Endodermal cell (in vitro differentiated cells): ENCODE data around the gene LILRA2. TPM values are rescaled to one million over a fixed set of nuclear protein-coding genes. Genes with fewer than 3 reads are reported as not detected.

ENCODE experiments used
- DNase-seq: peaks from one replicate; pipeline ENCODE4 v3.0.0-alpha.2; 2017
- H3K27ac ChIP-seq: 2 replicates; pipeline ENCODE4 v1.5.1; 2013; ENCODE audit warnings: mild to moderate bottlenecking, low read depth, low read length, moderate library complexity
- H3K27me3 ChIP-seq: 2 replicates; pipeline ENCODE4 v1.6.1; 2013; ENCODE audit warnings: mild to moderate bottlenecking, low read length, moderate library complexity; ENCODE audit not compliant: insufficient read depth, control insufficient read depth, poor library complexity, severe bottlenecking
- H3K36me3 ChIP-seq: 2 replicates; pipeline ENCODE4 v1.7.0; 2013; ENCODE audit warnings: mild to moderate bottlenecking, low read length, moderate library complexity; ENCODE audit not compliant: control insufficient read depth, insufficient read depth
- H3K4me1 ChIP-seq: one replicate; pipeline ENCODE4 v1.7.0; 2013; ENCODE audit warnings: low read length; ENCODE audit not compliant: control insufficient read depth, insufficient read depth
- H3K4me3 ChIP-seq: 2 replicates; pipeline ENCODE4 v1.5.1; 2013; ENCODE audit warnings: mild to moderate bottlenecking, low read length, moderate library complexity
- H3K9ac ChIP-seq: 2 replicates; pipeline ENCODE4 v1.6.1; 2013; ENCODE audit warnings: mild to moderate bottlenecking, low read length, moderate library complexity; ENCODE audit not compliant: poor library complexity, severe bottlenecking; ENCODE audit errors: extremely low read depth
- H3K9me3 ChIP-seq: 2 replicates; pipeline ENCODE4 v1.6.1; 2013; ENCODE audit warnings: mild to moderate bottlenecking, low read length, moderate library complexity; ENCODE audit not compliant: control insufficient read depth
- H3K27ac Mint-ChIP-seq: 2 replicates; pipeline ENCODE4 v1.8.0; 2020; ENCODE audit warnings: mixed read lengths
- H3K27me3 Mint-ChIP-seq: 2 replicates; pipeline ENCODE4 v1.8.0; 2021; ENCODE audit warnings: mild to moderate bottlenecking, mixed read lengths; ENCODE audit not compliant: insufficient read depth
- H3K36me3 Mint-ChIP-seq: 2 replicates; pipeline ENCODE4 v1.8.0; 2020; ENCODE audit warnings: low read depth, mixed read lengths
- H3K4me1 Mint-ChIP-seq: 2 replicates; pipeline ENCODE4 v1.8.0; 2020; ENCODE audit warnings: mixed read lengths
- H3K4me3 Mint-ChIP-seq: 2 replicates; pipeline ENCODE4 v1.8.0; 2020; ENCODE audit warnings: mild to moderate bottlenecking, moderate library complexity, mixed read lengths
- H3K9me3 Mint-ChIP-seq: 2 replicates; pipeline ENCODE4 v1.8.0; 2020; ENCODE audit warnings: mild to moderate bottlenecking, mixed read lengths
- CTCF ChIP-seq: fragments of 200-600 bp; sonication (generic); conservative IDR thresholded peaks from 2 replicates; pipeline ENCODE4 v1.5.0; 2021; ENCODE audit warnings: antibody characterized with exemption, mild to moderate bottlenecking
- WGBS, 2 experiments: methylation state at CpG; one replicate each; pipeline versions ENCODE4 v1.1.5 to v1.1.7; 2013; ENCODE audit warnings: missing lambda C conversion rate in 2 of 2, mixed read lengths in 1 of 2; ENCODE audit not compliant: insufficient coverage in 1 of 2, insufficient read length in 1 of 2; 5-methylcytosine and 5-hydroxymethylcytosine counted together
- long read RNA-seq, 4 experiments: library from polyadenylated mRNA in 2 of 4; library from RNA in 1 of 4; library from capped mRNA in 1 of 4; stranded (forward) in 3 of 4; unstranded in 1 of 4; transcript quantifications; one replicate each; pipeline ENCODE4 v2.0.0, GENCODE V29; 2020 to 2021; ENCODE audit warnings: inconsistent platforms in 1 of 4
- polyA plus RNA-seq, 2 experiments: library from polyadenylated mRNA; stranded (reverse); fragments of 50-300 nt; gene quantifications; one replicate each; pipeline ENCODE4 v1.2.3, GENCODE V29; 2013
- total RNA-seq, 2 donors: library from RNA; stranded (reverse); fragmentation: NEBNext Ultra II Directional in 1 of 2; extraction: Animal tissue kit (Norgen Biotek cat#: 25700) in 1 of 2; gene quantifications; 2 replicates in 1 of 2; 3 replicates in 1 of 2; pipeline ENCODE4 v1.2.1, GENCODE V29; 2021

Gene LILRA2
- not detected for total RNA-seq
- not detected for polyA plus RNA-seq (2013, experiment 1 of 2)
- polyA plus RNA-seq (2013, experiment 2 of 2) = not detected
- long read RNA-seq, experiment 1 = 0 reads
- long read RNA-seq, experiment 2 = 0 reads
- long read RNA-seq, experiment 3 = 0 reads
- long read RNA-seq, experiment 4 = 0 reads

- no peak within 1 kb of the TSS for H3K27ac Mint-ChIP-seq
- no peak for DNase-seq
- Histone ChIP-seq H3K4me1 (no peaks in the 10 kb centered on the region), H3K4me3 (no peak within 1 kb of the TSS), H3K9me3 (peaks cover 22% of the 10 kb centered on the region), H3K27me3 (no peaks in the 10 kb centered on the region), H3K27ac (no peak within 1 kb of the TSS), H3K9ac (no peak within 1 kb of the TSS), H3K36me3 (no peaks in the 10 kb centered on the region)
- H3K4me3 Mint-ChIP-seq = no peak within 1 kb of the TSS
- H3K36me3 Mint-ChIP-seq = peaks cover 1% of the 10 kb centered on the region
- TF ChIP-seq CTCF = no peak
- no peaks in the 10 kb centered on the region for H3K27me3 Mint-ChIP-seq
- no peaks in the 10 kb centered on the region for H3K4me1 Mint-ChIP-seq
- WGBS, 2 experiments = 52 to 64% methylated on average over 8 to 10 of the region's 10 CpGs
- peaks cover 94% of the 10 kb centered on the region for H3K9me3 Mint-ChIP-seq
These were observed at the start of gene LILRA2 for GRCh38 chr19:54573330-54573872. LILRA2 (plus strand) TSS chr19:54573790; CDS start chr19:54573879, 89 bp downstream.

GRCh38 chr19:54525636-54526035 is 48.0 kb upstream of the LILRA2 start:
- H3K9me3 ChIP-seq = peaks cover 73% of the 10 kb centered on the region
- no peak overlapping the region for H3K9ac ChIP-seq
- H3K27me3 Mint-ChIP-seq = no peaks in the 10 kb centered on the region
- H3K36me3 Mint-ChIP-seq = no peaks in the 10 kb centered on the region
- no peak for TF ChIP-seq CTCF
- no peak overlapping the region for H3K4me3 Mint-ChIP-seq
- H3K4me1 ChIP-seq = no peaks in the 10 kb centered on the region
- no peak overlapping the region for H3K27ac ChIP-seq
- H3K36me3 ChIP-seq = no peaks in the 10 kb centered on the region
- 72 to 81% methylated on average over 4 to 5 of the region's 5 CpGs for WGBS, 2 experiments
- no peak overlapping the region for H3K27ac Mint-ChIP-seq
- no peaks in the 10 kb centered on the region for H3K4me1 Mint-ChIP-seq
- H3K9me3 Mint-ChIP-seq = peaks cover 94% of the 10 kb centered on the region
- DNase-seq = no peak
- no peak overlapping the region for H3K4me3 ChIP-seq
- H3K27me3 ChIP-seq = no peaks in the 10 kb centered on the region

GRCh38 chr19:54526972-54527371 is 46.6 kb upstream of the LILRA2 start:
- H3K36me3 Mint-ChIP-seq = no peaks in the 10 kb centered on the region
- WGBS, 2 experiments = 82 to 83% methylated on average over 25 to 26 of the region's 26 CpGs
- no peaks in the 10 kb centered on the region for H3K27me3 ChIP-seq

More at GRCh38 chr19:54526972-54527371, 46.6 kb upstream of the LILRA2 start:
- H3K9me3 Mint-ChIP-seq = peaks cover 91% of the 10 kb centered on the region
- DNase-seq = no peak
- Histone ChIP-seq H3K4me1 (no peaks in the 10 kb centered on the region), H3K4me3 (no peak overlapping the region), H3K36me3 (no peaks in the 10 kb centered on the region), H3K27ac (no peak overlapping the region), H3K9me3 (peaks cover 72% of the 10 kb centered on the region), H3K9ac (no peak overlapping the region)
- H3K27me3 Mint-ChIP-seq = no peaks in the 10 kb centered on the region
- H3K4me1 Mint-ChIP-seq = no peaks in the 10 kb centered on the region
- TF ChIP-seq CTCF = no peak
- H3K4me3 Mint-ChIP-seq = no peak overlapping the region
- H3K27ac Mint-ChIP-seq = no peak overlapping the region
